HepG2 (cell line): ENCODE results near the gene ZBTB48. TPM values are rescaled to one million over a fixed set of nuclear protein-coding genes. Genes with fewer than 3 reads are reported as not detected.
A peak's percentile ranks its signal among the peaks of the same experiment; 100 is the strongest.

ENCODE experiments used
- CREB1 ChIP-seq, 2 experiments: fragments of 450-650 bp in 1 of 2; IDR thresholded peaks; 2 replicates each; pipeline ENCODE4 v1.6.1; 2016 to 2017; ENCODE audit warnings: control low read depth in 1 of 2, mild to moderate bottlenecking in 1 of 2, missing compliant biosample characterization in 1 of 2, missing genetic modification characterization in 1 of 2
- EP300 ChIP-seq, 3 experiments: sonication (generic) in 1 of 3; formaldehyde crosslinking in 1 of 3; IDR thresholded peaks; 2 replicates each; pipeline versions ENCODE4 v1.5.1 to v1.6.1; 2011 to 2020; ENCODE audit warnings: low read depth in 2 of 3, low read length in 2 of 3, borderline replicate concordance in 1 of 3, improper control_type of control experiment in 1 of 3, mild to moderate bottlenecking in 1 of 3, missing genetic modification reagents in 1 of 3, moderate library complexity in 1 of 3
- FIP1L1 ChIP-seq: fragments of 200-400 bp; formaldehyde crosslinking; IDR thresholded peaks from 2 replicates; pipeline ENCODE4 v1.6.1; 2018; ENCODE audit warnings: low read depth, mild to moderate bottlenecking, low read length, moderate library complexity, borderline replicate concordance; ENCODE audit not compliant: insufficient read depth
- GLI4 ChIP-seq: sonication (generic); formaldehyde crosslinking; IDR thresholded peaks from 2 replicates; pipeline ENCODE4 v1.5.1; 2020; ENCODE audit warnings: missing genetic modification reagents, mild to moderate bottlenecking, moderate library complexity, borderline replicate concordance
- HNF4A ChIP-seq: sonication (generic); formaldehyde crosslinking; IDR thresholded peaks from 2 replicates; pipeline ENCODE4 v1.4.0; 2020; ENCODE audit warnings: missing genetic modification reagents
- MTF1 ChIP-seq: sonication (generic); formaldehyde crosslinking; IDR thresholded peaks from 2 replicates; pipeline ENCODE4 v1.5.0; 2020; ENCODE audit warnings: missing genetic modification reagents
- STAG1 ChIP-seq: sonication (generic); formaldehyde crosslinking; IDR thresholded peaks from 2 replicates; pipeline ENCODE4 v1.4.0; 2020; ENCODE audit warnings: missing genetic modification reagents
- ZC3H4 ChIP-seq: sonication (generic); formaldehyde crosslinking; IDR thresholded peaks from 2 replicates; pipeline ENCODE4 v1.4.0; 2020; ENCODE audit warnings: missing genetic modification reagents, borderline replicate concordance
- ZNF232 ChIP-seq: sonication (generic); formaldehyde crosslinking; IDR thresholded peaks from 2 replicates; pipeline ENCODE4 v1.4.0; 2020; ENCODE audit warnings: missing genetic modification reagents, borderline replicate concordance
- ZNF235 ChIP-seq: sonication (generic); formaldehyde crosslinking; IDR thresholded peaks from 2 replicates; pipeline ENCODE4 v1.8.1; 2023; ENCODE audit warnings: mild to moderate bottlenecking, missing genetic modification reagents, borderline replicate concordance
- ZNF451 ChIP-seq: sonication (generic); formaldehyde crosslinking; IDR thresholded peaks from 2 replicates; pipeline ENCODE4 v1.5.0; 2020; ENCODE audit warnings: mild to moderate bottlenecking, missing genetic modification reagents
- ZNF878 ChIP-seq: sonication (generic); formaldehyde crosslinking; IDR thresholded peaks from 2 replicates; pipeline ENCODE4 v1.8.1; 2023; ENCODE audit warnings: mild to moderate bottlenecking, missing genetic modification reagents, moderate library complexity
- polyA plus RNA-seq, 8 experiments: library from polyadenylated mRNA; depleted of rRNA in 3 of 8; stranded (reverse) in 7 of 8; unstranded in 1 of 8; fragments of >200 nt; fragmentation: Illumina TruSeq in 4 of 8; extraction: Trizol in 4 of 8; gene quantifications; 2 replicates each; pipeline versions ENCODE4 v1.2.1 to v1.2.3, GENCODE V29; 2011 to 2016; ENCODE audit warnings: low read depth in 4 of 8, missing spikeins in 1 of 8, mixed read lengths in 1 of 8; ENCODE audit not compliant: insufficient read depth in 1 of 8
- total RNA-seq, 5 experiments: library from RNA; depleted of rRNA; stranded (reverse); fragments of >200 nt; fragmentation: Illumina TruSeq; extraction: Trizol; gene quantifications; 2 replicates each; pipeline ENCODE4 v1.2.3, GENCODE V29; 2016; ENCODE audit warnings: low read depth in 1 of 5
- TF ChIP-seq, protein P1 (sequence below): IDR thresholded peaks from 2 replicates; pipeline ENCODE4 v1.6.1; 2016; ENCODE audit warnings: mild to moderate bottlenecking
- TF ChIP-seq, protein P2 (sequence below): sonication (generic); formaldehyde crosslinking; IDR thresholded peaks from 2 replicates; pipeline ENCODE4 v1.4.0; 2020; ENCODE audit warnings: missing genetic modification reagents
- TF ChIP-seq, protein P3 (sequence below): sonication (generic); formaldehyde crosslinking; IDR thresholded peaks from 2 replicates; pipeline ENCODE4 v1.4.0; 2020; ENCODE audit warnings: mild to moderate bottlenecking, missing genetic modification reagents
- TF ChIP-seq, protein P4 (sequence below): sonication (generic); formaldehyde crosslinking; IDR thresholded peaks from 2 replicates; pipeline ENCODE4 v1.4.0; 2020; ENCODE audit warnings: mild to moderate bottlenecking, missing genetic modification reagents
- TF ChIP-seq, protein P5 (sequence below): sonication (generic); formaldehyde crosslinking; IDR thresholded peaks from 2 replicates; pipeline ENCODE4 v1.5.1; 2020; ENCODE audit warnings: mild to moderate bottlenecking, moderate library complexity, missing genetic modification reagents

ZBTB48 gene
- total and polyA plus RNA-seq, 2 of the 13 experiments (the other 11 are each of a cell fraction or from before 2014, with no cell fraction given): 13.0 to 17.1 TPM

DNA sequence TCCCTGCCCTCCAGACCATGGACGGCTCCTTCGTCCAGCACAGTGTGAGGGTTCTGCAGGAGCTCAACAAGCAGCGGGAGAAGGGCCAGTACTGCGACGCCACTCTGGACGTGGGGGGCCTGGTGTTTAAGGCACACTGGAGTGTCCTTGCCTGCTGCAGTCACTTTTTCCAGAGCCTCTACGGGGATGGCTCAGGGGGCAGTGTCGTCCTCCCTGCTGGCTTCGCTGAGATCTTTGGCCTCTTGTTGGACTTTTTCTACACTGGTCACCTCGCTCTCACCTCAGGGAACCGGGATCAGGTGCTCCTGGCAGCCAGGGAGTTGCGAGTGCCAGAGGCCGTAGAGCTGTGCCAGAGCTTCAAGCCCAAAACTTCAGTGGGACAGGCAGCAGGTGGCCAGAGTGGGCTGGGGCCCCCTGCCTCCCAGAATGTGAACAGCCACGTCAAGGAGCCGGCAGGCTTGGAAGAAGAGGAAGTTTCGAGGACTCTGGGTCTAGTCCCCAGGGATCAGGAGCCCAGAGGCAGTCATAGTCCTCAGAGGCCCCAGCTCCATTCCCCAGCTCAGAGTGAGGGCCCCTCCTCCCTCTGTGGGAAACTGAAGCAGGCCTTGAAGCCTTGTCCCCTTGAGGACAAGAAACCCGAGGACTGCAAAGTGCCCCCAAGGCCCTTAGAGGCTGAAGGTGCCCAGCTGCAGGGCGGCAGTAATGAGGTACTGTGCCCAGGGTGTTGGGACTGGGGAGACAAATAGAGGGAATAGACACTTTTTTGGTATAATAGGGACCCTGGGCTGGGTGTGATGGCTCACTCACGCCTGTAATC lies 1.0 kb downstream of the ZBTB48 start (continued):
- no peak for TF ChIP-seq MTF1 (CRISPR knock-in tag)
- TF ChIP-seq GLI4 (CRISPR knock-in tag): 0 out of 2 replicates have a peak, but pooled peaks have one; percentile 36
- TF ChIP-seq ZNF451 (CRISPR knock-in tag): no peak
- TF ChIP-seq ZNF235 (CRISPR knock-in tag): no peak
- TF ChIP-seq, protein P1, sequence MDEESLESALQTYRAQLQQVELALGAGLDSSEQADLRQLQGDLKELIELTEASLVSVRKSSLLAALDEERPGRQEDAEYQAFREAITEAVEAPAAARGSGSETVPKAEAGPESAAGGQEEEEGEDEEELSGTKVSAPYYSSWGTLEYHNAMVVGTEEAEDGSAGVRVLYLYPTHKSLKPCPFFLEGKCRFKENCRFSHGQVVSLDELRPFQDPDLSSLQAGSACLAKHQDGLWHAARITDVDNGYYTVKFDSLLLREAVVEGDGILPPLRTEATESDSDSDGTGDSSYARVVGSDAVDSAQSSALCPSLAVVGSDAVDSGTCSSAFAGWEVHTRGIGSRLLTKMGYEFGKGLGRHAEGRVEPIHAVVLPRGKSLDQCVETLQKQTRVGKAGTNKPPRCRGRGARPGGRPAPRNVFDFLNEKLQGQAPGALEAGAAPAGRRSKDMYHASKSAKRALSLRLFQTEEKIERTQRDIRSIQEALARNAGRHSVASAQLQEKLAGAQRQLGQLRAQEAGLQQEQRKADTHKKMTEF (CRISPR knock-in tag): no peak
- no peak for TF ChIP-seq ZC3H4 (CRISPR knock-in tag)
- no peak for TF ChIP-seq EP300 (IDR thresholded peaks at IDR 0.05; ENCODE audit: low read depth in 2 of 2, low read length in 2 of 2)
- no peak for TF ChIP-seq EP300 (CRISPR knock-in tag; IDR thresholded peaks at IDR 0.05; ENCODE audit: borderline replicate concordance)
- no peak for TF ChIP-seq CREB1 (IDR thresholded peaks at IDR 0.05)
- TF ChIP-seq CREB1 (CRISPR knock-in tag; IDR thresholded peaks at IDR 0.05): peak; percentile 18; the same call in 1 of the 2 replicates
- TF ChIP-seq ZNF878 (CRISPR knock-in tag): no peak
- TF ChIP-seq, protein P2, sequence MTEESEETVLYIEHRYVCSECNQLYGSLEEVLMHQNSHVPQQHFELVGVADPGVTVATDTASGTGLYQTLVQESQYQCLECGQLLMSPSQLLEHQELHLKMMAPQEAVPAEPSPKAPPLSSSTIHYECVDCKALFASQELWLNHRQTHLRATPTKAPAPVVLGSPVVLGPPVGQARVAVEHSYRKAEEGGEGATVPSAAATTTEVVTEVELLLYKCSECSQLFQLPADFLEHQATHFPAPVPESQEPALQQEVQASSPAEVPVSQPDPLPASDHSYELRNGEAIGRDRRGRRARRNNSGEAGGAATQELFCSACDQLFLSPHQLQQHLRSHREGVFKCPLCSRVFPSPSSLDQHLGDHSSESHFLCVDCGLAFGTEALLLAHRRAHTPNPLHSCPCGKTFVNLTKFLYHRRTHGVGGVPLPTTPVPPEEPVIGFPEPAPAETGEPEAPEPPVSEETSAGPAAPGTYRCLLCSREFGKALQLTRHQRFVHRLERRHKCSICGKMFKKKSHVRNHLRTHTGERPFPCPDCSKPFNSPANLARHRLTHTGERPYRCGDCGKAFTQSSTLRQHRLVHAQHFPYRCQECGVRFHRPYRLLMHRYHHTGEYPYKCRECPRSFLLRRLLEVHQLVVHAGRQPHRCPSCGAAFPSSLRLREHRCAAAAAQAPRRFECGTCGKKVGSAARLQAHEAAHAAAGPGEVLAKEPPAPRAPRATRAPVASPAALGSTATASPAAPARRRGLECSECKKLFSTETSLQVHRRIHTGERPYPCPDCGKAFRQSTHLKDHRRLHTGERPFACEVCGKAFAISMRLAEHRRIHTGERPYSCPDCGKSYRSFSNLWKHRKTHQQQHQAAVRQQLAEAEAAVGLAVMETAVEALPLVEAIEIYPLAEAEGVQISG: peak; percentile 47; the same call in 1 of the 2 replicates
- TF ChIP-seq HNF4A (CRISPR knock-in tag): no peak; the same call in 1 of the 2 replicates
- TF ChIP-seq STAG1 (CRISPR knock-in tag): peak; percentile 16; the same call in 1 of the 2 replicates
- TF ChIP-seq ZNF232 (CRISPR knock-in tag): no peak
- TF ChIP-seq, protein P3, sequence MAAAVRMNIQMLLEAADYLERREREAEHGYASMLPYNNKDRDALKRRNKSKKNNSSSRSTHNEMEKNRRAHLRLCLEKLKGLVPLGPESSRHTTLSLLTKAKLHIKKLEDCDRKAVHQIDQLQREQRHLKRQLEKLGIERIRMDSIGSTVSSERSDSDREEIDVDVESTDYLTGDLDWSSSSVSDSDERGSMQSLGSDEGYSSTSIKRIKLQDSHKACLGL (CRISPR knock-in tag): no peak
- TF ChIP-seq, protein P4, sequence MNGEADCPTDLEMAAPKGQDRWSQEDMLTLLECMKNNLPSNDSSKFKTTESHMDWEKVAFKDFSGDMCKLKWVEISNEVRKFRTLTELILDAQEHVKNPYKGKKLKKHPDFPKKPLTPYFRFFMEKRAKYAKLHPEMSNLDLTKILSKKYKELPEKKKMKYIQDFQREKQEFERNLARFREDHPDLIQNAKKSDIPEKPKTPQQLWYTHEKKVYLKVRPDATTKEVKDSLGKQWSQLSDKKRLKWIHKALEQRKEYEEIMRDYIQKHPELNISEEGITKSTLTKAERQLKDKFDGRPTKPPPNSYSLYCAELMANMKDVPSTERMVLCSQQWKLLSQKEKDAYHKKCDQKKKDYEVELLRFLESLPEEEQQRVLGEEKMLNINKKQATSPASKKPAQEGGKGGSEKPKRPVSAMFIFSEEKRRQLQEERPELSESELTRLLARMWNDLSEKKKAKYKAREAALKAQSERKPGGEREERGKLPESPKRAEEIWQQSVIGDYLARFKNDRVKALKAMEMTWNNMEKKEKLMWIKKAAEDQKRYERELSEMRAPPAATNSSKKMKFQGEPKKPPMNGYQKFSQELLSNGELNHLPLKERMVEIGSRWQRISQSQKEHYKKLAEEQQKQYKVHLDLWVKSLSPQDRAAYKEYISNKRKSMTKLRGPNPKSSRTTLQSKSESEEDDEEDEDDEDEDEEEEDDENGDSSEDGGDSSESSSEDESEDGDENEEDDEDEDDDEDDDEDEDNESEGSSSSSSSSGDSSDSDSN (CRISPR knock-in tag): 0 out of 2 replicates have a peak, but pooled peaks have one; percentile 7
- TF ChIP-seq FIP1L1: no peak
- TF ChIP-seq, protein P5, sequence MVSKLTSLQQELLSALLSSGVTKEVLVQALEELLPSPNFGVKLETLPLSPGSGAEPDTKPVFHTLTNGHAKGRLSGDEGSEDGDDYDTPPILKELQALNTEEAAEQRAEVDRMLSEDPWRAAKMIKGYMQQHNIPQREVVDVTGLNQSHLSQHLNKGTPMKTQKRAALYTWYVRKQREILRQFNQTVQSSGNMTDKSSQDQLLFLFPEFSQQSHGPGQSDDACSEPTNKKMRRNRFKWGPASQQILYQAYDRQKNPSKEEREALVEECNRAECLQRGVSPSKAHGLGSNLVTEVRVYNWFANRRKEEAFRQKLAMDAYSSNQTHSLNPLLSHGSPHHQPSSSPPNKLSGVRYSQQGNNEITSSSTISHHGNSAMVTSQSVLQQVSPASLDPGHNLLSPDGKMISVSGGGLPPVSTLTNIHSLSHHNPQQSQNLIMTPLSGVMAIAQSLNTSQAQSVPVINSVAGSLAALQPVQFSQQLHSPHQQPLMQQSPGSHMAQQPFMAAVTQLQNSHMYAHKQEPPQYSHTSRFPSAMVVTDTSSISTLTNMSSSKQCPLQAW (CRISPR knock-in tag): peak; percentile 66; the same call in 1 of the 2 replicates
